Stomach (tissue), 4 donors: ENCODE measurements around the gene RBM6.

Experiments used
- EP300 ChIP-seq: sonication (generic); formaldehyde crosslinking; IDR thresholded peaks from one replicate; pipeline ENCODE4 v1.6.1; 2017; ENCODE audit warnings: antibody characterized with exemption
- POLR2A ChIP-seq, 4 donors: fragments of 450-650 bp; IDR thresholded peaks; one replicate each; pipeline ENCODE4 v1.6.1; 2016; ENCODE audit warnings: antibody characterized with exemption in 4 of 4, control low read depth in 2 of 4, mild to moderate bottlenecking in 1 of 4, moderate library complexity in 1 of 4
- TF ChIP-seq, protein P1 (sequence below), 7 experiments: fragments of 450-650 bp in 4 of 7; fragments of 200-600 bp in 3 of 7; sonication (generic) in 3 of 7; IDR thresholded peaks; one replicate each; pipeline ENCODE4 v1.5.1; 2016 to 2019; ENCODE audit warnings: antibody characterized with exemption in 7 of 7, control low read depth in 2 of 7, mild to moderate bottlenecking in 1 of 7

DNA sequence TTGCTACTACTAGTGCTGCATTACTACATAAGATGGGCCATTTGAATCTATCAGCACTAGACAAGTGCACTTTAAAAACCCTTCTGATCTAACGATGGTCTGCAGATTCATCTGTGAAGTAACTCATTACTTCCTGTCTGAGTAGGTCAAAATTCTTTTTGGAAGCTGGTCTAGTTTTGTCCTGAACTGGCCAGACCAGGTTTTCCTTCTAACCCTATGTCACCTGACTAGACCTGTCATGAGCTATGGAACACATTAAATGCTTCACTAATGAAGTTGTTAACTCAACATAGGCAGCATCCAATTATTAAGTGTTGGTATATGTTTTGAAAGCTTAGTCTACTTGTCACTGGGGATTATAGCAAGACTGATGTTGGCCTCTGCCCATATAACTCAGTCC lies 138.7 kb downstream of the RBM6 start:
- TF ChIP-seq, protein P1, sequence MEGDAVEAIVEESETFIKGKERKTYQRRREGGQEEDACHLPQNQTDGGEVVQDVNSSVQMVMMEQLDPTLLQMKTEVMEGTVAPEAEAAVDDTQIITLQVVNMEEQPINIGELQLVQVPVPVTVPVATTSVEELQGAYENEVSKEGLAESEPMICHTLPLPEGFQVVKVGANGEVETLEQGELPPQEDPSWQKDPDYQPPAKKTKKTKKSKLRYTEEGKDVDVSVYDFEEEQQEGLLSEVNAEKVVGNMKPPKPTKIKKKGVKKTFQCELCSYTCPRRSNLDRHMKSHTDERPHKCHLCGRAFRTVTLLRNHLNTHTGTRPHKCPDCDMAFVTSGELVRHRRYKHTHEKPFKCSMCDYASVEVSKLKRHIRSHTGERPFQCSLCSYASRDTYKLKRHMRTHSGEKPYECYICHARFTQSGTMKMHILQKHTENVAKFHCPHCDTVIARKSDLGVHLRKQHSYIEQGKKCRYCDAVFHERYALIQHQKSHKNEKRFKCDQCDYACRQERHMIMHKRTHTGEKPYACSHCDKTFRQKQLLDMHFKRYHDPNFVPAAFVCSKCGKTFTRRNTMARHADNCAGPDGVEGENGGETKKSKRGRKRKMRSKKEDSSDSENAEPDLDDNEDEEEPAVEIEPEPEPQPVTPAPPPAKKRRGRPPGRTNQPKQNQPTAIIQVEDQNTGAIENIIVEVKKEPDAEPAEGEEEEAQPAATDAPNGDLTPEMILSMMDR (IDR thresholded peaks at IDR 0.05): no peak
- TF ChIP-seq EP300: no peak
- no peak for TF ChIP-seq POLR2A (IDR thresholded peaks at IDR 0.05)
